Thyroid gland (tissue), 4 donors: Measurements from ENCODE around the gene KLF13.

Source experiments
- POLR2A ChIP-seq, 2 donors: fragments of 450-650 bp; IDR thresholded peaks; one replicate each; pipeline ENCODE4 v1.6.1; 2017; ENCODE audit warnings: antibody characterized with exemption in 2 of 2, mild to moderate bottlenecking in 2 of 2, moderate library complexity in 1 of 2
- TF ChIP-seq, protein P1 (sequence below), 6 experiments: fragments of 200-600 bp in 3 of 6; fragments of 450-650 bp in 3 of 6; sonication (generic) in 3 of 6; IDR thresholded peaks; one replicate each; pipeline ENCODE4 v1.5.1; 2016 to 2019; ENCODE audit warnings: antibody characterized with exemption in 6 of 6, mild to moderate bottlenecking in 2 of 6, inconsistent platforms in 1 of 6, moderate library complexity in 1 of 6

- TF ChIP-seq, protein P1, sequence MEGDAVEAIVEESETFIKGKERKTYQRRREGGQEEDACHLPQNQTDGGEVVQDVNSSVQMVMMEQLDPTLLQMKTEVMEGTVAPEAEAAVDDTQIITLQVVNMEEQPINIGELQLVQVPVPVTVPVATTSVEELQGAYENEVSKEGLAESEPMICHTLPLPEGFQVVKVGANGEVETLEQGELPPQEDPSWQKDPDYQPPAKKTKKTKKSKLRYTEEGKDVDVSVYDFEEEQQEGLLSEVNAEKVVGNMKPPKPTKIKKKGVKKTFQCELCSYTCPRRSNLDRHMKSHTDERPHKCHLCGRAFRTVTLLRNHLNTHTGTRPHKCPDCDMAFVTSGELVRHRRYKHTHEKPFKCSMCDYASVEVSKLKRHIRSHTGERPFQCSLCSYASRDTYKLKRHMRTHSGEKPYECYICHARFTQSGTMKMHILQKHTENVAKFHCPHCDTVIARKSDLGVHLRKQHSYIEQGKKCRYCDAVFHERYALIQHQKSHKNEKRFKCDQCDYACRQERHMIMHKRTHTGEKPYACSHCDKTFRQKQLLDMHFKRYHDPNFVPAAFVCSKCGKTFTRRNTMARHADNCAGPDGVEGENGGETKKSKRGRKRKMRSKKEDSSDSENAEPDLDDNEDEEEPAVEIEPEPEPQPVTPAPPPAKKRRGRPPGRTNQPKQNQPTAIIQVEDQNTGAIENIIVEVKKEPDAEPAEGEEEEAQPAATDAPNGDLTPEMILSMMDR (IDR thresholded peaks at IDR 0.05): no peak
- no peak for TF ChIP-seq POLR2A (IDR thresholded peaks at IDR 0.05)
Measured at GRCh38 chr15:31317421-31318327, 9.0 kb upstream of the KLF13 start.
